ENCODE data around the gene RALGPS1. TPM values are rescaled to one million over a fixed set of nuclear protein-coding genes. Genes with fewer than 3 reads are reported as not detected.

Gene RALGPS1
- total and polyA plus RNA-seq, 2 of the 13 experiments (the other 11 are each of a cell fraction or from before 2014, with no cell fraction given): 3.7 to 6.5 TPM

- no peak for TF ChIP-seq ZNF343 (CRISPR knock-in tag; IDR thresholded peaks at IDR 0.05)
- TF ChIP-seq TFDP2 (CRISPR knock-in tag; IDR thresholded peaks at IDR 0.05): peak; percentile 38; the same call in 1 of the 2 replicates
- no peak for TF ChIP-seq ATF7-NPFF (CRISPR knock-in tag; IDR thresholded peaks at IDR 0.05; ENCODE audit: low read depth)
- no peak for TF ChIP-seq ATF6 (CRISPR knock-in tag; conservative IDR thresholded peaks at IDR 0.05)
- TF ChIP-seq ZNF646 (CRISPR knock-in tag; IDR thresholded peaks at IDR 0.05): no peak
- 0 out of 2 replicates have a peak, but pooled peaks have one; percentile 3 for TF ChIP-seq ARID5B (CRISPR knock-in tag; IDR thresholded peaks at IDR 0.05)
- no peak for TF ChIP-seq MIER2 (CRISPR knock-in tag; IDR thresholded peaks at IDR 0.05)
- TF ChIP-seq ZFYVE20 (CRISPR knock-in tag; IDR thresholded peaks at IDR 0.05; ENCODE audit: borderline replicate concordance, low read depth): 0 out of 2 replicates have a peak, but pooled peaks have one; percentile 24
- TF ChIP-seq CC2D1A (CRISPR knock-in tag; IDR thresholded peaks at IDR 0.05): no peak
- TF ChIP-seq THAP9 (CRISPR knock-in tag; IDR thresholded peaks at IDR 0.05; ENCODE audit: borderline replicate concordance): no peak
Observed at GRCh38 chr9:127224883-127225739, 310.5 kb downstream of the RALGPS1 start (continued).

Data from HepG2 (cell line).